Pancreas (tissue), 10 donors: Measurements from ENCODE around the gene CEP76. TPM values are rescaled to one million over a fixed set of nuclear protein-coding genes. Genes with fewer than 3 reads are reported as not detected.
"Not testable (repeated sequence)": the region's sequence is repeated elsewhere in the genome, so short reads cannot be mapped to it uniquely, and the experiment has no call there.

Experiments
- ATAC-seq, 4 donors: fragments of 200-7000 bp; cut with Tn5 transposase; one replicate each; pipeline versions ENCODE4 v1.8.0 to v1.9.1; 2020; ENCODE audit warnings: mild to moderate bottlenecking in 4 of 4, moderate library complexity in 4 of 4
- DNase-seq, 6 donors: peaks; one replicate each; pipeline ENCODE4 v3.0.0-alpha.2; 2020
- FAIRE-seq: peaks from 2 replicates; lab custom pipeline; 2012; peaks lifted over from hg19 to GRCh38; lab: Jason Lieb, UNC
- H3K27ac ChIP-seq, 4 donors: fragments of 200-600 bp; sonication (generic); 1 replicate in 3 of 4; 2 replicates in 1 of 4; pipeline versions ENCODE4 v1.5.0 to v1.8.0; 2020
- H3K27me3 ChIP-seq, 4 donors: fragments of 200-600 bp; one replicate each; pipeline ENCODE4 v1.8.0; 2021
- H3K36me3 ChIP-seq, 3 donors: fragments of 200-600 bp; sonication (generic) in 1 of 3; one replicate each; pipeline versions ENCODE4 v1.5.0 to v1.8.0; 2020 to 2021
- H3K4me1 ChIP-seq, 3 donors: fragments of 200-600 bp; one replicate each; pipeline ENCODE4 v1.8.0; 2021
- H3K4me3 ChIP-seq, 4 donors: fragments of 200-600 bp; sonication (generic) in 2 of 4; one replicate each; pipeline versions ENCODE4 v1.5.0 to v1.8.0; 2020 to 2021
- H3K9me3 ChIP-seq, 4 donors: fragments of 200-600 bp; one replicate each; pipeline ENCODE4 v1.8.0; 2021
- CTCF ChIP-seq, 4 donors: fragments of 200-600 bp; sonication (generic) in 3 of 4; IDR thresholded peaks; one replicate each; pipeline versions ENCODE4 v1.5.0 to v1.8.0; 2021; ENCODE audit warnings: antibody characterized with exemption in 4 of 4
- WGBS, 2 donors: extraction: QIAGEN DNeasy Blood & Tissue Kit; methylation state at CpG; one replicate each; pipeline ENCODE4 v1.1.7; 2013; 5-methylcytosine and 5-hydroxymethylcytosine counted together
- intact Hi-C, 3 donors: fragments of 100-400 bp; cut with DNase I; formaldehyde crosslinking; loops; one replicate each; pipeline versions ENCODE4 v1.11.1 to v1.14.2; 2022
- polyA plus RNA-seq, 2 donors: library from polyadenylated mRNA; stranded (reverse); fragments of 200-250 nt; gene quantifications; one replicate each; pipeline ENCODE4 v1.2.3, GENCODE V29; 2013
- total RNA-seq, 6 donors: library from RNA; stranded (reverse); fragmentation: NEBNext Ultra II Directional in 4 of 6; extraction: Animal tissue kit (Norgen Biotek cat#: 25700) in 4 of 6; gene quantifications; one replicate each; pipeline versions ENCODE4 v1.2.1 to v1.2.4, GENCODE V29; 2021 to 2023
- donor health status: healthy with polysubstance abuse.
- donor health status: DM: no; HTN: no; CAD: no; lungs with moderate emphysema.
- donor health status: DM: no; HTN: no; CAD: no.
- donor health status: control.
- donor health status: control.
- donor health status: Bipolar disorder and iron deficiency.
- donor health status: DM: yes; HTN: yes; CAD: no.
- donor health status: DM: no; HTN: no; CAD: no.
- donor health status: DM: no; HTN: no; CAD: no.
- donor health status: DM: yes; HTN: yes; CAD: no.

CEP76 gene
- total and polyA plus RNA-seq, 8 donors = 1.6 to 3.6 (median 2.4) TPM

DNA sequence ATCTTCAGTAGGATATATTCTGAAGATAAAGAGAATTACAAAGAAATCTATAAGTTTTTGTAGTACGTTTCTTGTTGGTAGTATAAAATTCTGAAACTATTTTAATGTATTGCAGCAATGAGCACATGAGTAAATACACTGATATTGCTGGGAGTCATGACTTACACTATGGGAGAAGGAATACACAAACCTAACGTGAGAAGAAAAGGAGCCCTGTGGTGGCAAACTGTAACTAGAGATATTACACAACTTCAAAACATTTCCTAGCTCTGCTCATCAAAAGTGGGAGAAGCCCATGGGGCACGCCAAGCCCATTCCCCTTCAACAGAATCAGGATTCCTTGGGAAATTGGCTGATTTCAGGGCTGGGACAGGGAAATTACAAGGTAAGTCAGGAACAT lies 65.1 kb downstream of the CEP76 start:
- ATAC-seq = no peak
- no peak for FAIRE-seq

GRCh38 chr18:12631831-12632477 lies 70.6 kb downstream of the CEP76 start:
- Histone ChIP-seq H3K36me3 (no peaks in the 10 kb centered on the region), H3K27me3 (no peaks in the 10 kb centered on the region), H3K4me1 (no peaks in the 10 kb centered on the region), H3K27ac (no peak overlapping the region), H3K4me3 (no peak overlapping the region), H3K9me3 (no peaks in the 10 kb centered on the region)
- ATAC-seq = no peak
- TF ChIP-seq CTCF (IDR thresholded peaks at IDR 0.05) = no peak
- no peak for DNase-seq
- intact Hi-C loops = no loop called here
- WGBS, 2 donors = 77 to 78% methylated on average over 6 of the region's 6 CpGs
- no peak for FAIRE-seq

More for the DNA sequence above, 65.1 kb downstream of the CEP76 start:
- intact Hi-C loops = no loop called here
- TF ChIP-seq CTCF (IDR thresholded peaks at IDR 0.05) = no peak
- Histone ChIP-seq H3K4me3 (no peak overlapping the region), H3K27ac (no peak overlapping the region), H3K36me3 (no peaks in the 10 kb centered on the region), H3K27me3 (no peaks in the 10 kb centered on the region), H3K4me1 (no peaks in the 10 kb centered on the region), H3K9me3 (no peaks in the 10 kb centered on the region)
- WGBS, 2 donors = 88 to 95% methylated on average over 3 of the region's 3 CpGs
- no peak for DNase-seq

- intact Hi-C loops = no loop called here
- WGBS, 2 donors = 93 to 94% methylated on average over 7 of the region's 7 CpGs
- no peak for ATAC-seq
- Histone ChIP-seq H3K27me3 (no peaks in the 10 kb centered on the region), H3K4me3 (no peak overlapping the region), H3K9me3 (no peaks in the 10 kb centered on the region), H3K36me3 (no peaks in the 10 kb centered on the region), H3K4me1 (no peaks in the 10 kb centered on the region), H3K27ac (no peak overlapping the region)
- no peak for DNase-seq
- FAIRE-seq = no peak
- no peak for TF ChIP-seq CTCF (IDR thresholded peaks at IDR 0.05)
These were observed 72.4 kb downstream of the CEP76 start for GRCh38 chr18:12630136-12630535.

DNA sequence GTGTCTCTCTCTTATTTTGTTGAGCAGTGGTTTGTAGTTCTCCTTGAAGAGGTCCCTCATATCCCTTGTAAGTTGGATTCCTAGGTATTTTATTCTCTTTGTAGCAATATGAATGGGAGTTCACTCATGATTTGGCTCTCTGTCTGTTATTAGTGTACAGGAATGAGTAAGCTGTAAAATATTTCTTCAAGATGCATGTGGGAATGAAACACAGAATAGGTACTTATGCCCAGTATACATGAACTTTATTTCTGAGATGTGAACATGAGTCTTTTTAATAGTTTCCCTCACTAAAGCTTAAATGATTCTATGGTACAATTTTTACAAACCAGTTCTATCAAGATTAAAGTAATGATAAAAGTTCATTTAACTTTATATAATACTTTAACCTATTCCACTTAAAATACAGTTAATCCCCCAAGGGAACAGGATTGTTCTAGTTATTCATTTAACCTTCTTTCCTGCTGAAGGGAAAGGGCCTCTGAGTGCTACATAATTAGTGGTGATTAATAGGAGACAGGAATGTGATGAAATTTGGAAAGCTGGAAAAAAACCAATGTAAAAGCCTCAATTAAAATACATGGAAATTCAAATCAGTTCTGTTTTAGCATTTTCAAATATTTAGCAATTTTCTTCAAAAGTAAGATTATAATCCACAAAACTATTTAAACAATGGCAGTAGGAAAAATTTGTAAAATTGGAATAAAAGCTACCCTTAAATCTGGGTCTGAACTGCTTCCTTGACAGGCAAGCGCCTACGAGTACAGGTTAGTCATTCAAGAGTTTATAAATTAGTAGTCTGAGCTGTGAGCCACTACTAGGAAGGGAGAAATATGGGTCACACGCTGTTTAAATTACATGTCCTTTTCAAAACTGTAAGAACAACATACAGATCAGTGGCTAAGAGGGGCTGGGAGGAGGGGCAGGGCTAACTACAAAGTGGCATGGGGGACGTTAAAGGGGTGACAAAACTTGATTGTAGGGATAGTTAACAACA lies 73.5 kb downstream of the CEP76 start:
- Histone ChIP-seq H3K9me3 (no peaks in the 10 kb centered on the region), H3K4me1 (no peaks in the 10 kb centered on the region), H3K4me3 (no peak overlapping the region), H3K36me3 (no peaks in the 10 kb centered on the region), H3K27ac (no peak overlapping the region), H3K27me3 (no peaks in the 10 kb centered on the region)
- DNase-seq = no peak
- WGBS, 2 donors = 59 to 67% methylated on average over 4 of the region's 4 CpGs
- TF ChIP-seq CTCF (IDR thresholded peaks at IDR 0.05) = no peak
- intact Hi-C loops = no loop called here
- FAIRE-seq = no peak
- peak; percentile 50 to 76 (median 57) for ATAC-seq

DNA sequence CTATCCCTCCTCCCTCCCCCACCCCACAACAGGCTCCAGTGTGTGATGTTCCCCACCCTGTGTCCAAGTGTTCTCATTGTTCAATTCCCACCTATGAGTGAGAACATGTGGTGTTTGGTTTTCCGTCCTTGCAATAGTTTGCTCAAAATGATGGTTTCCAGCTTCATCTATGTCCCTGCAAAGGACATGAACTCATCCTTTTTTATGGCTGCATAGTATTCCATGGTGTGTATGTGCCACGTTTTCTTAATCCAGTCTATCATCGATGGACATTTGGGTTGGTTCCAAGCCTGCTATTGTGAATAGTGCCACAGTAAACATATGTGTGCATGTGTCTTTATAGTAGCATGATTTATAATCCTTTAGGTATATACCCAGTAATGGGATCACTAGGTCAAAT lies 75.3 kb downstream of the CEP76 start:
- intact Hi-C loops, ATAC-seq, H3K36me3 ChIP-seq, H3K27ac ChIP-seq, FAIRE-seq, H3K27me3 ChIP-seq, H3K4me3 ChIP-seq, H3K9me3 ChIP-seq, DNase-seq, H3K4me1 ChIP-seq: not testable (repeated sequence)
- 82 to 97% methylated on average over 3 of the region's 3 CpGs for WGBS, 2 donors
